Skeletal muscle tissue (tissue), 4 donors: ENCODE results near the gene UBE2J1. TPM values are rescaled to one million over a fixed set of nuclear protein-coding genes. Genes with fewer than 3 reads are reported as not detected.

ENCODE experiments used
- H3K27ac ChIP-seq: one replicate; pipeline ENCODE4 v1.7.0; 2013; ENCODE audit warnings: mild to moderate bottlenecking, low read depth, low read length, inconsistent platforms
- H3K27me3 ChIP-seq, 3 donors: one replicate each; pipeline ENCODE4 v1.7.0; 2013; ENCODE audit warnings: low read length in 3 of 3; ENCODE audit not compliant: control insufficient read depth in 3 of 3, insufficient read depth in 3 of 3
- H3K36me3 ChIP-seq, 3 donors: one replicate each; pipeline ENCODE4 v1.7.0; 2013; ENCODE audit warnings: low read length in 3 of 3; ENCODE audit not compliant: control insufficient read depth in 3 of 3, insufficient read depth in 3 of 3
- H3K4me1 ChIP-seq, 3 donors: one replicate each; pipeline ENCODE4 v1.7.0; 2013; ENCODE audit warnings: low read length in 3 of 3, mild to moderate bottlenecking in 3 of 3; ENCODE audit not compliant: control insufficient read depth in 3 of 3, insufficient read depth in 3 of 3
- H3K4me3 ChIP-seq, 3 donors: one replicate each; pipeline ENCODE4 v1.7.0; 2013; ENCODE audit warnings: low read length in 3 of 3
- H3K9ac ChIP-seq, 3 donors: one replicate each; pipeline ENCODE4 v1.7.0; 2013; ENCODE audit warnings: low read length in 3 of 3, mild to moderate bottlenecking in 3 of 3, moderate library complexity in 2 of 3, low read depth in 1 of 3
- H3K9me3 ChIP-seq, 3 donors: one replicate each; pipeline ENCODE4 v1.7.0; 2013; ENCODE audit warnings: low read length in 3 of 3; ENCODE audit not compliant: control insufficient read depth in 3 of 3
- total RNA-seq: library from RNA; depleted of rRNA; stranded (reverse); fragments of >200 nt; gene quantifications from one replicate; pipeline ENCODE4 v1.2.3, GENCODE V29; 2014
- donor health status: Osteomylitis.

The UBE2J1 gene
- total RNA-seq, 1 donor from 2014 or later: 28.2 TPM

DNA sequence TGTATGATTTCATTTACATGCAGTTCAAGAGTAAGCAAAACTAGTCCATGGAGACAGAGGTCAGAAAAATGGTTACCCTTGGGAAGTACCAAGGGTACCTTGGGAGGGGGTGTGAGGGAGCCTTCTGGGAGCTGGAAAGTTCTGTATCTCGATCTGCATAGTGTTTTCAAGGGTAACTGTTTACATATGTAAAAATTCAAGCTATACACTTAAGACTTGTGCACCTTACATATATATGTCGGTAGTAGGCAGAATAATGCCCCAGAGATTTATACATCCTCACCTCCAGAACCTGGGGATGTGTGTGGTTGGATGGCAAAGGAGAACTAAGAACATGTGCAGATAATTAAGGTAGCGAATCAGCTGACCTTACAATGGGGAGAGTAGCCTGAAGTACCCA lies 68.4 kb downstream of the UBE2J1 start:
- Histone ChIP-seq H3K4me3 (no peak overlapping the region), H3K27ac (no peak overlapping the region), H3K9ac (no peak overlapping the region), H3K9me3 (no peaks in the 10 kb centered on the region), H3K36me3 (no peaks in the 10 kb centered on the region), H3K27me3 (no peaks in the 10 kb centered on the region), H3K4me1 (no peaks in the 10 kb centered on the region)

DNA sequence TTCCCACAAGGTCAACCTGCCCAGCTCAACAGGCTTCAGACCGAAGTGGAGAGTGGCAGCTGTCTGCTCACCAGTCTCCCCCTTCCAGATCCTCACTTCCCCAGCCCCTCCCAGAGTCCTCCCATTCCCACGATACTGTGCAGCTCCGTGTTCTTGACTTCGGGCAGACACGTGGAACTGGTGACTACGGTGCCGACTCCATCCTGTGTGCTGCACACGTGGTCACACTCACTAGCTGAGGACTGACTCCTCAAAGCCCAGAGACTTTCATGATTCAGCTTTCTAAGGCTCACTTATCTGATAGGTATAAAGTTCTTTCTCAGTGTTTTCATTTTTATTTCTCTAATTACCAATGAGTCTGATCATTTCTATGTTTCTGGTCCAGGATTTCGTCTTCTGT lies 69.8 kb downstream of the UBE2J1 start:
- Histone ChIP-seq H3K9ac (no peak overlapping the region), H3K4me3 (no peak overlapping the region), H3K36me3 (no peaks in the 10 kb centered on the region), H3K27me3 (no peaks in the 10 kb centered on the region), H3K27ac (no peak overlapping the region), H3K4me1 (no peaks in the 10 kb centered on the region), H3K9me3 (no peaks in the 10 kb centered on the region)

DNA sequence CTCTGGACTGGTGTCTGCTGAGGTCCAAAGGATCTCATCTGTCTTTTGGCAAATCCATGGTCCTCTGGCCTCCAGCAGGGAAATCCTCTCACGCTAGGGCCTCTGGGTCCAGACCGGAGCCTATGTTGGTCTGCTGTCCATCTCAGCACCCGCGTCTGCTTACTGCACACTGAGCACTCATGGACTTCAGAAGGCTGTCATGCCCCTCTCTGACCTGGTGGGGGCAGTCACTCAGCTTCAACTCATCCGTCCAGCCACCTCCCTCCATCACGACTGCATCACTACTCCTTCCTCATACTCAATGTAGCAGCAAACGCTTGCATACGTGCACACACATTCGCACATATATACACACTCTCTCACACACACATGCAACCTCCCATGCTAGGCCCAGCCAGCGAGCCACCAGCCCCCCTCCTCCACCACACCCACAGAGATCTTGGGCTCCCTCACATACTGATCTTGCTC lies 70.7 kb downstream of the UBE2J1 start:
- Histone ChIP-seq H3K27me3 (no peaks in the 10 kb centered on the region), H3K9ac (no peak overlapping the region), H3K27ac (no peak overlapping the region), H3K9me3 (no peaks in the 10 kb centered on the region), H3K4me3 (no peak overlapping the region), H3K36me3 (no peaks in the 10 kb centered on the region), H3K4me1 (no peaks in the 10 kb centered on the region)

DNA sequence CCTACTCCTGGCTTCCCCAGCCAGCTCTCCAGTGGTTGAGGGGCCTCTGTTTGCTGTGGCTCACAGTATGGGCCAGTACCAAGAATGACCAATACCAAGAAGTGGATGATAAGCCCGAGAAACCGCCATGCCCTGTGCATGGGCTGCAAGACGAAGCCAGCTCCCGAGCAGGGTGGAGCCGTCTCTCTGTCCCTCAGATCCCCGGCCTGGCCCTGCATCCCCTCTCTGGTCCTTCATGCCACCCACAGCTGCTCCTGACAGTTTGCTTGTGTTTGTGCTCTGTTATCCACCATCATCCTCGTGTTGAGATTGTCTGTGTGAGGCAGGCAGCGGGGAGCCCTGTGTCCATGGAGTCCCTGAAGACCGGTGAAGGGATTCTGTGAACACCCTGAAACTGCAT lies 73.6 kb downstream of the UBE2J1 start:
- Histone ChIP-seq H3K9me3 (no peaks in the 10 kb centered on the region), H3K9ac (no peak overlapping the region), H3K27ac (no peak overlapping the region), H3K36me3 (no peaks in the 10 kb centered on the region), H3K4me3 (no peak overlapping the region), H3K4me1 (no peaks in the 10 kb centered on the region), H3K27me3 (no peaks in the 10 kb centered on the region)

Other genes with a start within 250 kb of the UBE2J1 start
- 2.6 TPM for gene SRSF12, start 234.7 kb downstream of the UBE2J1 start, total RNA-seq
- gene PM20D2, start 206.7 kb downstream of the UBE2J1 start, total RNA-seq: 24.0 TPM
- 0.52 TPM for gene GABRR1, start 135.4 kb downstream of the UBE2J1 start, total RNA-seq
- gene GABRR2, start 37.4 kb downstream of the UBE2J1 start, total RNA-seq: not detected
- 65.8 TPM for gene RRAGD, start 59.6 kb upstream of the UBE2J1 start, total RNA-seq
- gene ANKRD6, start 80.4 kb upstream of the UBE2J1 start, total RNA-seq: 4.2 TPM